Keratinocyte (primary cell): ENCODE measurements around the gene SPDYC. TPM values are rescaled to one million over a fixed set of nuclear protein-coding genes. Genes with fewer than 3 reads are reported as not detected.
A peak's percentile ranks its signal among the peaks of the same experiment; 100 is the strongest.

Experiments used
- DNase-seq: peaks from one replicate; pipeline ENCODE4 v3.0.0-alpha.2; 2011; ENCODE audit warnings: low read depth, missing footprints, low spot score
- FAIRE-seq: peaks from 2 replicates; lab custom pipeline; 2011; peaks lifted over from hg19 to GRCh38; lab: Jason Lieb, UNC
- H2AFZ ChIP-seq: 2 replicates; pipeline ENCODE4 v1.6.0; 2012; ENCODE audit warnings: low read length, control low read depth, inconsistent platforms; ENCODE audit not compliant: control insufficient read depth
- H3K27ac ChIP-seq: 2 replicates; pipeline ENCODE4 v1.5.1; 2011; ENCODE audit warnings: low read length; ENCODE audit not compliant: control insufficient read depth, insufficient read depth
- H3K27me3 ChIP-seq: 3 replicates; pipeline ENCODE4 v1.6.0; 2011; ENCODE audit warnings: low read length; ENCODE audit not compliant: control insufficient read depth, insufficient read depth; ENCODE audit errors: extremely low read depth
- H3K36me3 ChIP-seq, 2 experiments: 2 replicates in 1 of 2; 3 replicates in 1 of 2; pipeline ENCODE4 v1.5.1; 2011; ENCODE audit warnings: low read length in 2 of 2, mild to moderate bottlenecking in 1 of 2; ENCODE audit not compliant: control insufficient read depth in 2 of 2, insufficient read depth in 2 of 2; ENCODE audit errors: extremely low read depth in 1 of 2
- H3K4me1 ChIP-seq: 3 replicates; pipeline ENCODE4 v1.5.1; 2011; ENCODE audit warnings: low read length; ENCODE audit not compliant: control insufficient read depth, insufficient read depth; ENCODE audit errors: extremely low read depth
- H3K4me2 ChIP-seq: 3 replicates; pipeline ENCODE4 v1.6.0; 2011; ENCODE audit warnings: low read depth, low read length; ENCODE audit not compliant: control insufficient read depth, insufficient read depth; ENCODE audit errors: extremely low read depth
- H3K4me3 ChIP-seq, 3 experiments: fragments of 200-600 bp in 1 of 3; sonication (generic) in 1 of 3; 2 replicates in 2 of 3; 3 replicates in 1 of 3; pipeline ENCODE4 v1.5.1; 2011 to 2016; ENCODE audit warnings: low read length in 3 of 3, mild to moderate bottlenecking in 3 of 3, control low read depth in 2 of 3, inconsistent platforms in 1 of 3, low read depth in 1 of 3, mixed read lengths in 1 of 3, mixed run types in 1 of 3, moderate library complexity in 1 of 3; ENCODE audit not compliant: control insufficient read depth in 2 of 3, insufficient read depth in 2 of 3; ENCODE audit errors: extremely low read depth in 1 of 3
- H3K79me2 ChIP-seq: 2 replicates; pipeline ENCODE4 v1.6.0; 2012; ENCODE audit warnings: low read length; ENCODE audit not compliant: control insufficient read depth, insufficient read depth
- H3K9ac ChIP-seq: 3 replicates; pipeline ENCODE4 v1.6.0; 2011; ENCODE audit warnings: low read length; ENCODE audit not compliant: control insufficient read depth, insufficient read depth; ENCODE audit errors: extremely low read depth
- H3K9me1 ChIP-seq: 3 replicates; pipeline ENCODE4 v1.6.0; 2011; ENCODE audit warnings: low read length; ENCODE audit not compliant: control insufficient read depth, insufficient read depth; ENCODE audit errors: extremely low read depth
- H3K9me3 ChIP-seq: 2 replicates; pipeline ENCODE4 v1.5.1; 2012; ENCODE audit warnings: low read depth, low read length; ENCODE audit not compliant: control insufficient read depth
- H4K20me1 ChIP-seq: 3 replicates; pipeline ENCODE4 v1.6.0; 2011; ENCODE audit warnings: low read length; ENCODE audit not compliant: control insufficient read depth, insufficient read depth; ENCODE audit errors: extremely low read depth
- EZH2 ChIP-seq: IDR thresholded peaks from one replicate; pipeline ENCODE4 v1.6.1; 2012; ENCODE audit warnings: inconsistent platforms, mild to moderate bottlenecking, low read length, moderate library complexity
- dilution Hi-C: fragments of 300-500 bp; cut with MboI; formaldehyde crosslinking; loops from one replicate; pipeline ENCODE4 v1.7.0; 2020; ENCODE audit warnings: low sequenced_read_pairs; ENCODE audit not compliant: extremely low pct_ligation_motif_present
- polyA plus RNA-seq, 5 experiments: library from polyadenylated mRNA; depleted of rRNA in 3 of 5; stranded (reverse) in 3 of 5; stranded (forward) in 1 of 5; unstranded in 1 of 5; fragments of >200 nt; gene quantifications; 1 replicate in 1 of 5; 2 replicates in 3 of 5; 3 replicates in 1 of 5; pipeline versions ENCODE4 v1.2.1 to v1.2.3, GENCODE V29; 2011 to 2012; ENCODE audit warnings: missing spikeins in 2 of 5, low read depth in 1 of 5, low replicate concordance in 1 of 5
- TF ChIP-seq, protein P1 (sequence below), 3 experiments: IDR thresholded peaks in 1 of 3; conservative IDR thresholded peaks in 1 of 3; optimal IDR thresholded peaks in 1 of 3; 2 replicates in 2 of 3; 3 replicates in 1 of 3; pipeline versions ENCODE3 to v1.5.1; 2011; ENCODE audit warnings: low read length in 3 of 3, mild to moderate bottlenecking in 3 of 3, moderate library complexity in 2 of 3, control low read depth in 1 of 3, inconsistent platforms in 1 of 3; ENCODE audit not compliant: insufficient read depth in 2 of 3; ENCODE audit errors: extremely low read depth in 1 of 3

Gene SPDYC
- polyA plus RNA-seq, 1 donor (not counting 4 experiments of a cell fraction or from before 2014, with no cell fraction given), result not detected

- no peak overlapping the region for H3K27ac ChIP-seq
- DNase-seq (no peak), FAIRE-seq (no peak)
- H3K9me1 ChIP-seq, result no peaks in the 10 kb centered on the region
- no peak overlapping the region for H3K4me2 ChIP-seq
- dilution Hi-C loops, result no loop called here
- H3K36me3 ChIP-seq, result peaks cover 37 to 45% of the 10 kb centered on the region in 2 experiments
- no peak overlapping the region for H3K9ac ChIP-seq
- peaks cover 20% of the 10 kb centered on the region for H3K4me1 ChIP-seq
- H3K9me3 ChIP-seq, result no peaks in the 10 kb centered on the region
- no peak overlapping the region for H2AFZ ChIP-seq
- TF ChIP-seq, protein P1, sequence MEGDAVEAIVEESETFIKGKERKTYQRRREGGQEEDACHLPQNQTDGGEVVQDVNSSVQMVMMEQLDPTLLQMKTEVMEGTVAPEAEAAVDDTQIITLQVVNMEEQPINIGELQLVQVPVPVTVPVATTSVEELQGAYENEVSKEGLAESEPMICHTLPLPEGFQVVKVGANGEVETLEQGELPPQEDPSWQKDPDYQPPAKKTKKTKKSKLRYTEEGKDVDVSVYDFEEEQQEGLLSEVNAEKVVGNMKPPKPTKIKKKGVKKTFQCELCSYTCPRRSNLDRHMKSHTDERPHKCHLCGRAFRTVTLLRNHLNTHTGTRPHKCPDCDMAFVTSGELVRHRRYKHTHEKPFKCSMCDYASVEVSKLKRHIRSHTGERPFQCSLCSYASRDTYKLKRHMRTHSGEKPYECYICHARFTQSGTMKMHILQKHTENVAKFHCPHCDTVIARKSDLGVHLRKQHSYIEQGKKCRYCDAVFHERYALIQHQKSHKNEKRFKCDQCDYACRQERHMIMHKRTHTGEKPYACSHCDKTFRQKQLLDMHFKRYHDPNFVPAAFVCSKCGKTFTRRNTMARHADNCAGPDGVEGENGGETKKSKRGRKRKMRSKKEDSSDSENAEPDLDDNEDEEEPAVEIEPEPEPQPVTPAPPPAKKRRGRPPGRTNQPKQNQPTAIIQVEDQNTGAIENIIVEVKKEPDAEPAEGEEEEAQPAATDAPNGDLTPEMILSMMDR (optimal IDR thresholded peaks at IDR 0.05 in 1 of 3, IDR thresholded peaks at IDR 0.05 in 1 of 3, conservative IDR thresholded peaks at IDR 0.05 in 1 of 3; ENCODE audit: extremely low read depth in 1 of 3, insufficient read depth in 2 of 3, low read length in 3 of 3), result no peak
- no peak for TF ChIP-seq EZH2
- no peak overlapping the region for H3K4me3 ChIP-seq
- no peaks in the 10 kb centered on the region for H3K27me3 ChIP-seq
- peaks cover 8% of the 10 kb centered on the region for H4K20me1 ChIP-seq
- H3K79me2 ChIP-seq, result peaks cover 32% of the 10 kb centered on the region
Observed at GRCh38 chr11:65131895-65132237, 38.2 kb upstream of the SPDYC start.

- Histone ChIP-seq H3K27me3 (no peaks in the 10 kb centered on the region), H3K4me2 (peak overlapping the region; percentile 99), H3K4me3 (no peak overlapping the region), H3K4me1 (peaks cover 20% of the 10 kb centered on the region), H3K9me1 (no peaks in the 10 kb centered on the region), H3K9ac (no peak overlapping the region), H3K27ac (no peak overlapping the region), H3K36me3 (peaks cover 36 to 41% of the 10 kb centered on the region in 2 experiments), H3K9me3 (no peaks in the 10 kb centered on the region), H2AFZ (no peak overlapping the region), H3K79me2 (peaks cover 32% of the 10 kb centered on the region), H4K20me1 (peaks cover 8% of the 10 kb centered on the region)
- TF ChIP-seq, protein P1 (optimal IDR thresholded peaks at IDR 0.05 in 1 of 3, IDR thresholded peaks at IDR 0.05 in 1 of 3, conservative IDR thresholded peaks at IDR 0.05 in 1 of 3; ENCODE audit: extremely low read depth in 1 of 3, insufficient read depth in 2 of 3, low read length in 3 of 3), result no peak
- TF ChIP-seq EZH2, result no peak
- FAIRE-seq (no peak), DNase-seq (no peak)
- dilution Hi-C loops, result no loop called here
Observed at GRCh38 chr11:65132238-65132987, 37.6 kb upstream of the SPDYC start.
